Activated CD4-positive, alpha-beta T cell treated with anti-CD3 and anti-CD28 coated beads, Interleukin-2, amount 10 ng/mL, durations not matched to agents 24 days and 14 days (primary cell): ENCODE measurements around the gene IGF2BP2. TPM values are rescaled to one million over a fixed set of nuclear protein-coding genes. Genes with fewer than 3 reads are reported as not detected.
"Not testable (repeated sequence)": the region's sequence is repeated elsewhere in the genome, so short reads cannot be mapped to it uniquely, and the experiment has no call there.

Experiments
- DNase-seq: peaks from one replicate; pipeline ENCODE4 v3.0.0; 2022
- H3K27ac Mint-ChIP-seq: one replicate; pipeline ENCODE4 v1.8.0; 2022; ENCODE audit warnings: mild to moderate bottlenecking, mixed read lengths
- H3K27me3 Mint-ChIP-seq: one replicate; pipeline ENCODE4 v1.8.0; 2022; ENCODE audit warnings: mixed read lengths
- H3K36me3 Mint-ChIP-seq: one replicate; pipeline ENCODE4 v1.8.0; 2022; ENCODE audit warnings: low read depth, mild to moderate bottlenecking, mixed read lengths
- H3K4me1 Mint-ChIP-seq: one replicate; pipeline ENCODE4 v1.8.0; 2021; ENCODE audit warnings: mixed read lengths
- H3K4me3 Mint-ChIP-seq: one replicate; pipeline ENCODE4 v1.8.0; 2022; ENCODE audit warnings: mild to moderate bottlenecking, moderate library complexity, mixed read lengths
- H3K9me3 Mint-ChIP-seq: one replicate; pipeline ENCODE4 v1.8.0; 2021; ENCODE audit warnings: mixed read lengths
- intact Hi-C: fragments of 100-400 bp; cut with micrococcal nuclease; formaldehyde crosslinking; loops from one replicate; pipeline ENCODE4 v1.15.1; 2023
- total RNA-seq: library from RNA; stranded (reverse); gene quantifications from 2 replicates; pipeline ENCODE4 v1.2.3, GENCODE V29; 2022

The IGF2BP2 gene
- total RNA-seq, 1 donor from 2014 or later = 0.89 TPM

GRCh38 chr3:185851959-185852358 lies 27.1 kb upstream of the IGF2BP2 start:
- intact Hi-C loops = no loop called here
- no peak for DNase-seq
- Mint-ChIP-seq H3K27ac (no peak overlapping the region), H3K9me3 (no peaks in the 10 kb centered on the region), H3K36me3 (no peaks in the 10 kb centered on the region), H3K4me1 (no peaks in the 10 kb centered on the region), H3K27me3 (peaks cover 3% of the 10 kb centered on the region), H3K4me3 (no peak overlapping the region)

- no peak overlapping the region for H3K27ac Mint-ChIP-seq
- DNase-seq = no peak
- no peaks in the 10 kb centered on the region for H3K4me1 Mint-ChIP-seq
- H3K4me3 Mint-ChIP-seq = no peak overlapping the region
- no peaks in the 10 kb centered on the region for H3K36me3 Mint-ChIP-seq
- H3K27me3 Mint-ChIP-seq = peaks cover 2% of the 10 kb centered on the region
- no peaks in the 10 kb centered on the region for H3K9me3 Mint-ChIP-seq
- intact Hi-C loops = no loop called here
Observed at GRCh38 chr3:185851046-185851445, 26.2 kb upstream of the IGF2BP2 start.

GRCh38 chr3:185847506-185847905 lies 22.7 kb upstream of the IGF2BP2 start:
- Mint-ChIP-seq H3K4me3 (no peak overlapping the region), H3K9me3 (no peaks in the 10 kb centered on the region), H3K4me1 (no peaks in the 10 kb centered on the region), H3K27me3 (peaks cover 14% of the 10 kb centered on the region), H3K27ac (no peak overlapping the region), H3K36me3 (no peaks in the 10 kb centered on the region)
- no peak for DNase-seq
- intact Hi-C loops = no loop called here

GRCh38 chr3:185846037-185846436 lies 21.2 kb upstream of the IGF2BP2 start:
- Mint-ChIP-seq H3K4me3 (no peak overlapping the region), H3K27ac (no peak overlapping the region), H3K4me1 (no peaks in the 10 kb centered on the region), H3K9me3 (no peaks in the 10 kb centered on the region), H3K27me3 (peaks cover 19% of the 10 kb centered on the region), H3K36me3 (no peaks in the 10 kb centered on the region)
- intact Hi-C loops = no loop called here
- no peak for DNase-seq

- Mint-ChIP-seq H3K4me3 (no peak overlapping the region), H3K36me3 (no peaks in the 10 kb centered on the region), H3K27me3 (peaks cover 20% of the 10 kb centered on the region), H3K9me3 (no peaks in the 10 kb centered on the region), H3K27ac (no peak overlapping the region), H3K4me1 (no peaks in the 10 kb centered on the region)
- intact Hi-C loops = no loop called here
- no peak for DNase-seq
Observed at GRCh38 chr3:185844051-185844450, 19.2 kb upstream of the IGF2BP2 start.

- Mint-ChIP-seq H3K9me3 (no peaks in the 10 kb centered on the region), H3K4me3 (no peak overlapping the region), H3K36me3 (no peaks in the 10 kb centered on the region), H3K4me1 (no peaks in the 10 kb centered on the region), H3K27me3 (peaks cover 23% of the 10 kb centered on the region), H3K27ac (no peak overlapping the region)
- no peak for DNase-seq
- intact Hi-C loops = no loop called here
Observed at GRCh38 chr3:185843635-185844034, 18.8 kb upstream of the IGF2BP2 start.

- no peaks in the 10 kb centered on the region for H3K4me1 Mint-ChIP-seq
Observed at GRCh38 chr3:185843126-185843525, 18.3 kb upstream of the IGF2BP2 start.

GRCh38 chr3:185842241-185842640 lies 17.4 kb upstream of the IGF2BP2 start:
- H3K27me3 Mint-ChIP-seq = peaks cover 26% of the 10 kb centered on the region
- no peaks in the 10 kb centered on the region for H3K9me3 Mint-ChIP-seq
- no peaks in the 10 kb centered on the region for H3K36me3 Mint-ChIP-seq
- H3K4me3 Mint-ChIP-seq = no peak overlapping the region
- no peak overlapping the region for H3K27ac Mint-ChIP-seq
- H3K4me1 Mint-ChIP-seq = no peaks in the 10 kb centered on the region
- intact Hi-C loops = no loop called here
- no peak for DNase-seq

More at GRCh38 chr3:185843126-185843525, 18.3 kb upstream of the IGF2BP2 start:
- Mint-ChIP-seq H3K27me3 (peaks cover 23% of the 10 kb centered on the region), H3K36me3 (no peaks in the 10 kb centered on the region), H3K9me3 (no peaks in the 10 kb centered on the region), H3K4me3 (no peak overlapping the region), H3K27ac (no peak overlapping the region)
- DNase-seq = no peak
- intact Hi-C loops = no loop called here

- peaks cover 12% of the 10 kb centered on the region for H3K27me3 Mint-ChIP-seq
- H3K27ac Mint-ChIP-seq, H3K9me3 Mint-ChIP-seq, intact Hi-C loops, H3K36me3 Mint-ChIP-seq, DNase-seq, H3K4me3 Mint-ChIP-seq, H3K4me1 Mint-ChIP-seq: not testable (repeated sequence)
Observed at GRCh38 chr3:185838417-185838989, 13.7 kb upstream of the IGF2BP2 start.

GRCh38 chr3:185837414-185837813 lies 12.6 kb upstream of the IGF2BP2 start:
- intact Hi-C loops = no loop called here

GRCh38 chr3:185831990-185832389 lies 7.1 kb upstream of the IGF2BP2 start:
- Mint-ChIP-seq H3K9me3 (no peaks in the 10 kb centered on the region), H3K4me3 (no peak overlapping the region), H3K4me1 (no peaks in the 10 kb centered on the region), H3K36me3 (no peaks in the 10 kb centered on the region), H3K27me3 (peaks cover 36% of the 10 kb centered on the region), H3K27ac (no peak overlapping the region)
- DNase-seq = no peak
- intact Hi-C loops = no loop called here

More at GRCh38 chr3:185837414-185837813, 12.6 kb upstream of the IGF2BP2 start:
- DNase-seq = no peak
- no peaks in the 10 kb centered on the region for H3K4me1 Mint-ChIP-seq
- H3K9me3 Mint-ChIP-seq = no peaks in the 10 kb centered on the region
- no peak overlapping the region for H3K27ac Mint-ChIP-seq
- no peak overlapping the region for H3K4me3 Mint-ChIP-seq
- no peaks in the 10 kb centered on the region for H3K36me3 Mint-ChIP-seq
- peaks cover 15% of the 10 kb centered on the region for H3K27me3 Mint-ChIP-seq

GRCh38 chr3:185831195-185831594 lies 6.4 kb upstream of the IGF2BP2 start:
- Mint-ChIP-seq H3K27ac (no peak overlapping the region), H3K27me3 (peaks cover 44% of the 10 kb centered on the region), H3K36me3 (peaks cover 2% of the 10 kb centered on the region), H3K4me1 (peaks cover 5% of the 10 kb centered on the region), H3K9me3 (no peaks in the 10 kb centered on the region), H3K4me3 (no peak overlapping the region)
- intact Hi-C loops = no loop called here
- no peak for DNase-seq

- Mint-ChIP-seq H3K4me3 (no peak overlapping the region), H3K27ac (no peak overlapping the region), H3K27me3 (peaks cover 49% of the 10 kb centered on the region), H3K9me3 (no peaks in the 10 kb centered on the region), H3K36me3 (peaks cover 2% of the 10 kb centered on the region), H3K4me1 (peaks cover 5% of the 10 kb centered on the region)
- no peak for DNase-seq
- intact Hi-C loops = no loop called here
Observed at GRCh38 chr3:185830018-185830797, 5.4 kb upstream of the IGF2BP2 start.

- Mint-ChIP-seq H3K27me3 (peaks cover 55% of the 10 kb centered on the region), H3K36me3 (peaks cover 2% of the 10 kb centered on the region), H3K4me1 (peaks cover 11% of the 10 kb centered on the region), H3K27ac (no peak overlapping the region), H3K9me3 (no peaks in the 10 kb centered on the region), H3K4me3 (no peak overlapping the region)
- DNase-seq = no peak
- intact Hi-C loops = no loop called here
Observed at GRCh38 chr3:185828755-185829154, 3.9 kb upstream of the IGF2BP2 start.
